GM23338 (cell line): ENCODE measurements around the gene PTPRN2. TPM values are rescaled to one million over a fixed set of nuclear protein-coding genes. Genes with fewer than 3 reads are reported as not detected.

Source experiments
- ATAC-seq: fragments of 200-7000 bp; cut with Tn5 transposase; 3 replicates; pipeline ENCODE4 v1.9.1; 2020
- DNase-seq: peaks from one replicate; pipeline ENCODE4 v3.0.0-alpha.2; 2015; ENCODE audit warnings: low spot score
- H2AFZ ChIP-seq: fragments of 200-600 bp; sonication (generic); 2 replicates; pipeline ENCODE4 v1.8.0; 2016; ENCODE audit warnings: antibody characterized with exemption, mild to moderate bottlenecking, moderate library complexity
- H3F3A ChIP-seq: fragments of 200-600 bp; sonication (generic); replicated peaks from 2 replicates; pipeline ENCODE4 v1.8.0; 2017; ENCODE audit warnings: antibody characterized with exemption, mixed run types, low read depth
- H3K27ac ChIP-seq: fragments of 200-600 bp; sonication (generic); 2 replicates; pipeline ENCODE4 v1.6.1; 2016; ENCODE audit warnings: low read depth
- H3K27me3 ChIP-seq: fragments of 200-600 bp; sonication (generic); 2 replicates; pipeline ENCODE4 v1.8.0; 2016; ENCODE audit warnings: mild to moderate bottlenecking, mixed run types, moderate library complexity; ENCODE audit not compliant: insufficient read depth
- H3K36me3 ChIP-seq: fragments of 200-600 bp; sonication (generic); 2 replicates; pipeline ENCODE4 v1.8.0; 2016; ENCODE audit warnings: mild to moderate bottlenecking; ENCODE audit not compliant: insufficient read depth
- H3K4me1 ChIP-seq: fragments of 200-600 bp; sonication (generic); 2 replicates; pipeline ENCODE4 v1.8.0; 2016; ENCODE audit warnings: mild to moderate bottlenecking, moderate library complexity; ENCODE audit not compliant: insufficient read depth
- H3K4me2 ChIP-seq: fragments of 200-600 bp; sonication (generic); 2 replicates; pipeline ENCODE4 v1.7.1; 2017; ENCODE audit warnings: mixed run types
- H3K4me3 ChIP-seq: fragments of 200-600 bp; sonication (generic); 2 replicates; pipeline ENCODE4 v1.6.1; 2016; ENCODE audit warnings: mixed run types
- H3K79me2 ChIP-seq: fragments of 200-600 bp; sonication (generic); replicated peaks from 2 replicates; pipeline ENCODE4 v1.8.0; 2017; ENCODE audit warnings: mild to moderate bottlenecking; ENCODE audit not compliant: insufficient read depth
- H3K9me2 ChIP-seq: fragments of 200-600 bp; sonication (generic); 2 replicates; pipeline ENCODE4 v1.8.0; 2017; ENCODE audit not compliant: insufficient read depth
- H4K20me1 ChIP-seq: fragments of 200-600 bp; sonication (generic); replicated peaks from 2 replicates; pipeline ENCODE4 v1.8.0; 2017; ENCODE audit warnings: mild to moderate bottlenecking; ENCODE audit not compliant: insufficient read depth
- H3K27ac Mint-ChIP-seq: 2 replicates; pipeline ENCODE4 v1.8.0; 2020; ENCODE audit warnings: inconsistent platforms, mild to moderate bottlenecking, moderate library complexity, mixed read lengths
- H3K27me3 Mint-ChIP-seq: 3 replicates; pipeline ENCODE4 v1.8.0; 2022; ENCODE audit warnings: low read depth, mild to moderate bottlenecking, moderate library complexity, mixed read lengths, inconsistent platforms; ENCODE audit not compliant: insufficient read depth, poor library complexity
- H3K36me3 Mint-ChIP-seq: 3 replicates; pipeline ENCODE4 v1.8.0; 2021; ENCODE audit warnings: low read depth, mild to moderate bottlenecking, inconsistent platforms, moderate library complexity, mixed read lengths
- H3K4me1 Mint-ChIP-seq: 3 replicates; pipeline ENCODE4 v1.8.0; 2020; ENCODE audit warnings: mild to moderate bottlenecking, inconsistent platforms, mixed read lengths
- H3K4me3 Mint-ChIP-seq: 3 replicates; pipeline ENCODE4 v1.8.0; 2021; ENCODE audit warnings: moderate library complexity, mild to moderate bottlenecking, inconsistent platforms, mixed read lengths
- H3K9me3 Mint-ChIP-seq: 3 replicates; pipeline ENCODE4 v1.8.0; 2020; ENCODE audit warnings: moderate library complexity, mild to moderate bottlenecking, inconsistent platforms, mixed read lengths
- CREB1 ChIP-seq: fragments of 250-450 bp; sonication (Bioruptor Pico); IDR thresholded peaks from 2 replicates; pipeline ENCODE4 v1.5.0; 2020; ENCODE audit warnings: low read depth, mild to moderate bottlenecking, moderate library complexity
- EZH2 ChIP-seq: fragments of 200-600 bp; sonication (generic); IDR thresholded peaks from one replicate; pipeline ENCODE4 v1.8.0; 2017; ENCODE audit warnings: antibody characterized with exemption, mild to moderate bottlenecking, low read depth; ENCODE audit not compliant: unreplicated experiment
- EZH2phosphoT487 ChIP-seq: fragments of 200-600 bp; sonication (generic); IDR thresholded peaks from one replicate; pipeline ENCODE4 v1.8.1; 2018; ENCODE audit warnings: antibody characterized with exemption; ENCODE audit not compliant: unreplicated experiment
- JUNB ChIP-seq: IDR thresholded peaks from one replicate; pipeline ENCODE4 v1.6.1; 2016; ENCODE audit warnings: antibody characterized with exemption; ENCODE audit not compliant: unreplicated experiment
- NANOG ChIP-seq: IDR thresholded peaks from 2 replicates; pipeline ENCODE4 v1.6.1; 2016; ENCODE audit warnings: antibody characterized with exemption, borderline replicate concordance
- STAT1 ChIP-seq: IDR thresholded peaks from one replicate; pipeline ENCODE4 v1.6.1; 2016; ENCODE audit warnings: antibody characterized with exemption; ENCODE audit not compliant: unreplicated experiment
- ZNF114 ChIP-seq: fragments of 250-450 bp; sonication (Bioruptor Pico); IDR thresholded peaks from 2 replicates; pipeline ENCODE4 v1.5.0; 2020; ENCODE audit warnings: mild to moderate bottlenecking, moderate library complexity
- ZNF331 ChIP-seq: fragments of 250-450 bp; sonication (Bioruptor Pico); IDR thresholded peaks from 2 replicates; pipeline ENCODE4 v1.5.0; 2020; ENCODE audit warnings: low read depth, mild to moderate bottlenecking, moderate library complexity
- polyA plus RNA-seq: library from polyadenylated mRNA; unstranded; fragments of >200 nt; fragmentation: Nextera tagmentation; extraction: Ambion mirVana; gene quantifications from 2 replicates; pipeline ENCODE4 v1.2.1, GENCODE V29; 2016
- total RNA-seq: library from RNA; depleted of rRNA; stranded (reverse); fragments of >200 nt; shearing (Covaris generic); gene quantifications from 2 replicates; pipeline ENCODE4 v1.2.3, GENCODE V29; 2014
- TF ChIP-seq, protein P1 (sequence below): fragments of 250-450 bp; sonication (Bioruptor Pico); IDR thresholded peaks from 2 replicates; pipeline ENCODE4 v1.5.0; 2020; ENCODE audit warnings: mild to moderate bottlenecking, moderate library complexity

The PTPRN2 gene
- total and polyA plus RNA-seq, 2 experiments from 2014 or later = 0.87 to 4.0 TPM

DNA sequence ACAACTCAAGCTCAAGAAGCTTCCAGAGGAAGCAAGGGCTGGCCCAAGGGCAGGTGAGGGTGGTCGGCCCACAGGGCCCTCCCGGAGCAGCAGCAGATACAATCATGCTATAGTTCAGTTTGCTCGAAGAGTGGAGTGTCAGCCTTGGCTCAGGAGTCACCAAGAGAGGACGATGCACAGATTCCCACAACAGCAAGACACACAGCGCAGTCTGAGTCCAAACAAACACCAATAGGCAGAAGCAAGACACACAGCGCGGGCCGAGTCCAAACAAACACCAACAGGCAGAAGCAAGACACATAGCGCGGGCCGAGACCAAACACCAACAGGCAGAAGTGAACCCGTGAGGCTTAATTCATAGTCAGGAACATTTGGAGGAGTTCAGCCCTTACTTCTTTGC lies 138.4 kb downstream of the PTPRN2 start:
- DNase-seq (no peak), ATAC-seq (no peak)
- Histone ChIP-seq H3F3A (0 out of 2 replicates have a peak, but pooled peaks cover 3% of the 10 kb centered on the region), H3K36me3 (no peaks in the 10 kb centered on the region), H4K20me1 (no peaks in the 10 kb centered on the region), H3K4me1 (peaks cover 7% of the 10 kb centered on the region), H3K27me3 (no peaks in the 10 kb centered on the region), H3K79me2 (no peaks in the 10 kb centered on the region), H3K4me2 (no peak overlapping the region), H3K27ac (no peak overlapping the region), H3K9me2 (no peaks in the 10 kb centered on the region), H3K4me3 (no peak overlapping the region), H2AFZ (no peak overlapping the region)
- Mint-ChIP-seq H3K36me3 (peaks cover 13% of the 10 kb centered on the region), H3K27ac (no peak overlapping the region), H3K4me1 (peaks cover 15% of the 10 kb centered on the region), H3K27me3 (peaks cover 7% of the 10 kb centered on the region), H3K9me3 (peaks cover 69% of the 10 kb centered on the region), H3K4me3 (no peak overlapping the region)
- TF ChIP-seq ZNF114 = no peak
- no peak for TF ChIP-seq NANOG
- no peak for TF ChIP-seq CREB1 (CRISPR knock-in tag)
- no peak for TF ChIP-seq ZNF331 (CRISPR knock-in tag)
- no peak for TF ChIP-seq EZH2
- TF ChIP-seq STAT1 = no peak
- no peak for TF ChIP-seq JUNB
- TF ChIP-seq EZH2phosphoT487 = no peak

DNA sequence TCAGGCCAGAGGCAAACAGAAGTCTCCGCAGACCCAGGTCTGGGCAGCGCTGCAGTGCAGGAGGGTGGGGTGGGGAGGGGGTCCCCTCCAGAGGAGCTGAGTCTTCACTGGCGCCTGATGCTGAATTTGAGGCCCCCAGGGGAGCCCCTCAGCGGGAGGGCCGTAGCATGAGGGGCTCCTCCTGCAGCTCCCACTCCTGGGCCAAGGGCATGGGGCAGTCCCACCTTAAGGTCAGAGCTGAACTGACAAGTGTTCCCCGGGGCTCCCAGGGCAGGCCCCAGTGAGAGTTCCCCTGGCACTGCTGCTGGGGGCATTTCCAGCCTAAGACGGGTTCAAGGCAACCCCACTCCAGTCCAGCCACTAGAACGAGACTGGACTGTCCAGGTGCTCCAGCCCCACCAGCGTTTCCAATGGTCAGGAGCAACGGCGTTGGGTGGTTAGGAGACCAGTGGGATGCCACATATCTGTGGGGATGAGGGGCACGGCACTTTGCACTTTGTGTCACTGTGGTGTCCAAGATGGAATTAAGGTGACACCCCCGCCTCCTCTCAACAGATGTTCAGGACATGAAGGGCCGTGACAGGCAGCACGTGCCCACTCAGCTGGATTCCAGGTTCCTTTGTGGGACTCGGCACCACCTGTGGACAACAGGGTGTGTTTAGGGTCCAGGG lies 139.1 kb downstream of the PTPRN2 start:
- DNase-seq (no peak), ATAC-seq (no peak)
- no peaks in the 10 kb centered on the region for H3K27me3 ChIP-seq
- H3K9me2 ChIP-seq = no peaks in the 10 kb centered on the region
- no peak overlapping the region for H3K27ac ChIP-seq
- Mint-ChIP-seq H3K4me1 (peaks cover 16% of the 10 kb centered on the region), H3K4me3 (no peak overlapping the region), H3K27me3 (peaks cover 8% of the 10 kb centered on the region), H3K36me3 (peaks cover 13% of the 10 kb centered on the region; the same call in 2 of the 3 replicates), H3K27ac (no peak overlapping the region), H3K9me3 (peaks cover 71% of the 10 kb centered on the region)
- TF ChIP-seq, protein P1, sequence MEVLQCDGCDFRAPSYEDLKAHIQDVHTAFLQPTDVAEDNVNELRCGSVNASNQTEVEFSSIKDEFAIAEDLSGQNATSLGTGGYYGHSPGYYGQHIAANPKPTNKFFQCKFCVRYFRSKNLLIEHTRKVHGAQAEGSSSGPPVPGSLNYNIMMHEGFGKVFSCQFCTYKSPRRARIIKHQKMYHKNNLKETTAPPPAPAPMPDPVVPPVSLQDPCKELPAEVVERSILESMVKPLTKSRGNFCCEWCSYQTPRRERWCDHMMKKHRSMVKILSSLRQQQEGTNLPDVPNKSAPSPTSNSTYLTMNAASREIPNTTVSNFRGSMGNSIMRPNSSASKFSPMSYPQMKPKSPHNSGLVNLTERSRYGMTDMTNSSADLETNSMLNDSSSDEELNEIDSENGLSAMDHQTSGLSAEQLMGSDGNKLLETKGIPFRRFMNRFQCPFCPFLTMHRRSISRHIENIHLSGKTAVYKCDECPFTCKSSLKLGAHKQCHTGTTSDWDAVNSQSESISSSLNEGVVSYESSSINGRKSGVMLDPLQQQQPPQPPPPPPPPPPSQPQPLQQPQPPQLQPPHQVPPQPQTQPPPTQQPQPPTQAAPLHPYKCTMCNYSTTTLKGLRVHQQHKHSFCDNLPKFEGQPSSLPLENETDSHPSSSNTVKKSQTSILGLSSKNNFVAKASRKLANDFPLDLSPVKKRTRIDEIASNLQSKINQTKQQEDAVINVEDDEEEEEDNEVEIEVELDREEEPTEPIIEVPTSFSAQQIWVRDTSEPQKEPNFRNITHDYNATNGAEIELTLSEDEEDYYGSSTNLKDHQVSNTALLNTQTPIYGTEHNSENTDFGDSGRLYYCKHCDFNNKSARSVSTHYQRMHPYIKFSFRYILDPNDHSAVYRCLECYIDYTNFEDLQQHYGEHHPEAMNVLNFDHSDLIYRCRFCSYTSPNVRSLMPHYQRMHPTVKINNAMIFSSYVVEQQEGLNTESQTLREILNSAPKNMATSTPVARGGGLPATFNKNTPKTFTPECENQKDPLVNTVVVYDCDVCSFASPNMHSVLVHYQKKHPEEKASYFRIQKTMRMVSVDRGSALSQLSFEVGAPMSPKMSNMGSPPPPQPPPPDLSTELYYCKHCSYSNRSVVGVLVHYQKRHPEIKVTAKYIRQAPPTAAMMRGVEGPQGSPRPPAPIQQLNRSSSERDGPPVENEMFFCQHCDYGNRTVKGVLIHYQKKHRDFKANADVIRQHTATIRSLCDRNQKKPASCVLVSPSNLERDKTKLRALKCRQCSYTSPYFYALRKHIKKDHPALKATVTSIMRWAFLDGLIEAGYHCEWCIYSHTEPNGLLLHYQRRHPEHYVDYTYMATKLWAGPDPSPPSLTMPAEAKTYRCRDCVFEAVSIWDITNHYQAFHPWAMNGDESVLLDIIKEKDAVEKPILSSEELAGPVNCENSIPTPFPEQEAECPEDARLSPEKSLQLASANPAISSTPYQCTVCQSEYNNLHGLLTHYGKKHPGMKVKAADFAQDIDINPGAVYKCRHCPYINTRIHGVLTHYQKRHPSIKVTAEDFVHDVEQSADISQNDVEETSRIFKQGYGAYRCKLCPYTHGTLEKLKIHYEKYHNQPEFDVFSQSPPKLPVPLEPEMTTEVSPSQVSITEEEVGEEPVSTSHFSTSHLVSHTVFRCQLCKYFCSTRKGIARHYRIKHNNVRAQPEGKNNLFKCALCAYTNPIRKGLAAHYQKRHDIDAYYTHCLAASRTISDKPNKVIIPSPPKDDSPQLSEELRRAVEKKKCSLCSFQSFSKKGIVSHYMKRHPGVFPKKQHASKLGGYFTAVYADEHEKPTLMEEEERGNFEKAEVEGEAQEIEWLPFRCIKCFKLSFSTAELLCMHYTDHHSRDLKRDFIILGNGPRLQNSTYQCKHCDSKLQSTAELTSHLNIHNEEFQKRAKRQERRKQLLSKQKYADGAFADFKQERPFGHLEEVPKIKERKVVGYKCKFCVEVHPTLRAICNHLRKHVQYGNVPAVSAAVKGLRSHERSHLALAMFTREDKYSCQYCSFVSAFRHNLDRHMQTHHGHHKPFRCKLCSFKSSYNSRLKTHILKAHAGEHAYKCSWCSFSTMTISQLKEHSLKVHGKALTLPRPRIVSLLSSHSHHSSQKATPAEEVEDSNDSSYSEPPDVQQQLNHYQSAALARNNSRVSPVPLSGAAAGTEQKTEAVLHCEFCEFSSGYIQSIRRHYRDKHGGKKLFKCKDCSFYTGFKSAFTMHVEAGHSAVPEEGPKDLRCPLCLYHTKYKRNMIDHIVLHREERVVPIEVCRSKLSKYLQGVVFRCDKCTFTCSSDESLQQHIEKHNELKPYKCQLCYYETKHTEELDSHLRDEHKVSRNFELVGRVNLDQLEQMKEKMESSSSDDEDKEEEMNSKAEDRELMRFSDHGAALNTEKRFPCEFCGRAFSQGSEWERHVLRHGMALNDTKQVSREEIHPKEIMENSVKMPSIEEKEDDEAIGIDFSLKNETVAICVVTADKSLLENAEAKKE = no peak
- no peak for TF ChIP-seq NANOG
- TF ChIP-seq EZH2 = no peak
- H3K79me2 ChIP-seq = no peaks in the 10 kb centered on the region
- no peaks in the 10 kb centered on the region for H3K36me3 ChIP-seq
- H4K20me1 ChIP-seq = no peaks in the 10 kb centered on the region
- H3K4me2 ChIP-seq = no peak overlapping the region
- peaks cover 7% of the 10 kb centered on the region for H3K4me1 ChIP-seq
- H3F3A ChIP-seq = 0 out of 2 replicates have a peak, but pooled peaks cover 3% of the 10 kb centered on the region
- no peak overlapping the region for H2AFZ ChIP-seq
- no peak overlapping the region for H3K4me3 ChIP-seq
